HG02884 (cell line): Measurements from ENCODE around the gene HOXD4.

Experiments used
- ATAC-seq: cut with Tn5 transposase; IDR thresholded peaks from one replicate; pipeline ENCODE4 v1.9.1; 2021; ENCODE audit warnings: mild to moderate bottlenecking, moderate library complexity; ENCODE audit not compliant: unreplicated experiment

Gene HOXD4

GRCh38 chr2:176114120-176114929, 37.0 kb upstream of the HOXD4 start:
- no peak for ATAC-seq

DNA sequence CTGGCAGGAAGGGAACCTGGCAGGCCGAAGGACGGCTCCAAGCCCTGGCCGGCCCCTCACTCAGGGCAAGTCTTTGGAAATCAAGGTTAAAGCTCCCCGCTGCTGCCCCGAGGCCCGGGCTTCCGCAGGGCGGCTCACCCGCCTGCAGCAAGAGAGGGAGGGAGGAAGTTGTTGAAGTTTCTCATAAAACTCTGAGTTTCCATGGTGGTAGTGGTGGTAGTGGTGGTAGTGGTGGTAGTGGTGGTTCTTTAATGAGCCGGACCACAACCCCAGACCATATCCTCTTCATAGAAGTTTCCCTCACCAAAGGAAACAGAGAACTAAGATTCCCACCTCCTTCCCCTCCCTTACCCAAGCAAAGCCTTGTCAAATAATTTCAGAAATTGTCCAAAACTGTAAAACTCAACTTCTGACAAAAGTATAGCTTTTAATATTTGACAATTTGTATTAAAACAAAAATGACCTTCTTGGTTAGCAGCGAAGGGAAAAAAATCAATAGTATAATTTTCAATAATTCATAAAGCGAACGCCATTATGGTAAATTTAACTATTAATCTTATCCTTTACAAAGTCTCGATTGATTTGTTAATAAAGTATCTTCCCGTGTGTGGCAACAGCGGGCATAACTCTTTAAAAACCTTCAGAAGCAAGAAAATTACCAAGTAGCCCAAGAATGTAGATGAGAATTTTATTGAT, 36.3 kb upstream of the HOXD4 start:
- ATAC-seq = no peak

- no peak for ATAC-seq
Measured at GRCh38 chr2:176115883-176116813, 35.2 kb upstream of the HOXD4 start, which contains the start of gene HOXD10. TSS of gene HOXD10 (plus strand) at chr2:176116778. CDS start at chr2:176116834, 56 bp downstream.

- no peak for ATAC-seq
Measured at GRCh38 chr2:176117162-176117822, 34.1 kb upstream of the HOXD4 start.

DNA sequence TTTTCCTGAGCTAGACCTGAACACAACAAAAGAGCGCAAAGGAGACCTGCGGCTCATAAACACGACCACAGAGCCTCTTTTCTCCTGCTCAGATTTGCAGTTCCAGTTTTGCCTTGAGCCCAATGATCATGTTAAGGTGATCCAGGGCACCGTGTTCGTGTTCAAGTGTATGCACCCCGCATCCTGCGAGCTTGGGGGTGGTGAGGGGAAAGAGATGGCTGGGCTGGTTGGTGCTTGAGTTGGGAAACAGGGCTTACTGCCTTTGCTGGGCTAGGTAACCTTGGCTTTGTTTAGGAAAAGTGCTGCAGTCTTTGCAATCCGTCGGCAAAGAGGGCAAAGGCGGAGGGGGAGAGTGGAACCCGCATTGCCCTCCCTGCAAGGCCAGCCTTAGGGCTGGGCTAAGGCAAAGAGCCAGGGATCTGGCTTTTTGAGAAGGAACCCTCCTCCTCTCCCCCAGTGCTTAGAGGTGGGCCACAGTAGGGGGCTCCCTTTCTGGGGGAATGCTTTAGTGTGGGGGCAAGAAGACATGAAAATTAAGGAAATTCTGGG, 33.5 kb upstream of the HOXD4 start:
- ATAC-seq = no peak

- ATAC-seq = no peak
Measured at GRCh38 chr2:176118601-176119339, 32.6 kb upstream of the HOXD4 start.

DNA sequence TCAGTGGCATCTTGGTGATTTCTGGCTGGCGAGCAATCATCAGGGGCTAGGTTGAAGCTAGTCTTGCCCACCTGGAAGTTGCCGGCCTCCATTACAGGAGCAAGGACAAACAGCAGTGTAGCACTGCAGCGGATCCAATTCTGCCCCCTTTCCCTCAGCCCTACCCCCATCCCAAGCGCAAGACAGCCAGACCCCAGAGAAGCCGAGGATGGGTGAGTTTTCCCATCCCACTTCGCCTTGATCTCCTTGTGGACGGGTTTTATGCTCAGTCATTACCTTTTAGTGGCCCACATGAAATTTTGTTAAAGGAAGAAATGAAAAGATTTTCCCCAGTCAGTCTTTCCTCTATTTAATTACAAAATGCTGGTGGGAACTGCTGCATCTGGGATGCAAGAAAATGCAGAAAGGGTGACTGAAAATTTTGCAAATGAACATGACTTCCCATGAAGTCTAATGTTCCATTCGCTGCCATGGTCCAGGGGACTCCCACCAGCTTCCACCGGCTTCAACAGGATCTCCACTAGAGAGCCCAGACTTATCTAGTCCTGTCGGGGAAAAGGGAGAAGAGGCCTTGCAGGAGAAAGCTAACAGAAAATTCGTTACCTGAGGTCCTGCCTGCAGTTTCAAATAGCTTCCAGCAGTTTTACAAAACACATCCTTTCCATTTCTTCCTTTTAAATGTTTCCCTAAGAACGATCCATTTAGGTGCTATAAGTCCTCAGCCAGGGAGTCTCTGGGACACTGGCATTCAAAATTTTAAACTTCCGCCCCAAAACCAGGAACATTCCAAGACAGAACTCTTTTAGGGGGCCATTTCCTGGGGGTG, 30.8 kb upstream of the HOXD4 start:
- no peak for ATAC-seq

DNA sequence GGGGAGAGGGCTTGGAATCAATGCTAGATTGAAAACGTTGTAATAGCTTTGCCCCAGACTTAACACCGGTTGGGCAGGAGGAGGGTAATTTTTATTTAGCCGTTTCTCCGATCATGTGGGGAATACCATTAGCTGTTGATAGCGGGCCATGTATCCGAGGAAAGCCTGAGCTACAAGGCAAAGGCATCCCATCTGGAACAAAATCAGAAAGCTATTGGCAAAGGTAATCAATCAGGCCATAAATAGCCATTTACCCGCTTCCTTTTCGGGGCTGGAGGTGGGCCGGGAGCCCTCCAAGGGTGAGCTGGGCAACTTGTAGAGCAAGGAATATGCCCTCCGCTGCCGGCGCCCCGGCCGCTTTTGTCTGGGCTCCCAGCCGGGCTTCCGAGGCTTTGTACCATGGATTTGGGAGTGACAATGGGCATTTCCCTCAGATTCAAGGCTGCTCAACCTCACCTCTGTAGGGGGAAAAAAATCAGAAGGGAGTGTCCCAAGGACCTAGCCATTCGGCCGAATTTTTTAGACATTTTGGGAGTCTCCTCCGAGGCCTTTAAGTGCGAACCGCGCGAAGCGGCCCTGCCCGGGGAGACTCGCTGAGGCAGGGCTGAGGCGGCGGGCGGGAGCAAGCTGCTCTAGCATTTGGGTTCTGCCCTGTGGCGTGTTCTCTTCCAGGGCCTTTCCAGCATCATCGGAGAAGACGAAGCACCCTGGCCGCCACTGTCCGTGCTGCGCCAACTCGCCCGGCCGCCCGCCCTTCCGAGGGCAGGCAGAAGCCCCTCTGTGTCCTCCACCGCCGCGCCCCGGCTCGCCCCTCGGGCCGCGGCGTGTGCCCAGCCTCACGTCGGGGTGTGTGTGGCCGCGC, 29.9 kb upstream of the HOXD4 start:
- ATAC-seq = no peak

DNA sequence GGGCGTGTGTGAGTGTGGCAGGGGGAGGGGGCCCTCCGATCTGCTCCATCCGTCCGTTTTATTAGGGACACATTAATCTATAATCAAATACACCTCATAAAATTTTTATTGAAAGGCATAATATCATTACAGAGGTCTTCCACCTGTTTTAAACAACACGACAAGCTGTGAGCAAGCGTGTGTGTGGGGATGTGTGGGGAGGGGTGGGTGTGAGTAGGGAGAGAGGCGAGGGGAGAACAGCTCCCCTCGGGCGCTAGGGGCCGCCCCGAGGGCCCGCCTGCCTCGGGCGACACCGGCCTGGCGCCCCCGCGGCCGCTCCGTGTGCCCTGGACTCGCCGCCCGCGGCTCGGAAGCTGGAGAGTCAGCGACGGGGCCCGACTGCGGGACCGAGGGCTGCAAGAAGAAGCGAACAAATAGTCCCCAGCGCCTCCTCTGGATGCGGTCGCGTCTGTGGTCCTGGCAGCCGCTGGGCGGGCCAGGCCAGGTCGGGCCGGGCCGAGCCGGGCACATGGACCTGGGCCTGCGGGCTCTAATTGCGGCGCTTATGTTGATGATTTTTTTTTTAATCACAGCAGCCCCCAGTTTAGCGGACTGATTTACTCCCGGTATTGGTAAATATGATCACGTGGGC, 29.2 kb upstream of the HOXD4 start:
- ATAC-seq = no peak

DNA sequence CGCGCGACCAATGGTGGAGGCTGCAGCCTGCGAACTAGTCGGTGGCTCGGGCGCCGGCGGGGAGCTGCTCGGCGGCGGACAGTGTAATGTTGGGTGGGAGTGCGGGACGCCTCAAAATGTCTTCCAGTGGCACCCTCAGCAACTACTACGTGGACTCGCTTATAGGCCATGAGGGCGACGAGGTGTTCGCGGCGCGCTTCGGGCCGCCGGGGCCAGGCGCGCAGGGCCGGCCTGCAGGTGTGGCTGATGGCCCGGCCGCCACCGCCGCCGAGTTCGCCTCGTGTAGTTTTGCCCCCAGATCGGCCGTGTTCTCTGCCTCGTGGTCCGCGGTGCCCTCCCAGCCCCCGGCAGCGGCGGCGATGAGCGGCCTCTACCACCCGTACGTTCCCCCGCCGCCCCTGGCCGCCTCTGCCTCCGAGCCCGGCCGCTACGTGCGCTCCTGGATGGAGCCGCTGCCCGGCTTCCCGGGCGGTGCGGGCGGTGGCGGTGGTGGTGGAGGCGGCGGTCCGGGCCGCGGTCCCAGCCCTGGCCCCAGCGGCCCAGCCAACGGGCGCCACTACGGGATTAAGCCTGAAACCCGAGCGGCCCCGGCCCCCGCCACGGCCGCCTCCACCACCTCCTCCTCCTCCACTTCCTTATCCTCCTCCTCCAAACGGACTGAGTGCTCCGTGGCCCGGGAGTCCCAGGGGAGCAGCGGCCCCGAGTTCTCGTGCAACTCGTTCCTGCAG, 28.5 kb upstream of the HOXD4 start, which contains the start of gene HOXD9:
HOXD9 (plus strand) TSS at position 37 of the 728 bp plus-strand sequence; CDS start at position 87, 50 bp downstream.
- ATAC-seq = no peak

DNA sequence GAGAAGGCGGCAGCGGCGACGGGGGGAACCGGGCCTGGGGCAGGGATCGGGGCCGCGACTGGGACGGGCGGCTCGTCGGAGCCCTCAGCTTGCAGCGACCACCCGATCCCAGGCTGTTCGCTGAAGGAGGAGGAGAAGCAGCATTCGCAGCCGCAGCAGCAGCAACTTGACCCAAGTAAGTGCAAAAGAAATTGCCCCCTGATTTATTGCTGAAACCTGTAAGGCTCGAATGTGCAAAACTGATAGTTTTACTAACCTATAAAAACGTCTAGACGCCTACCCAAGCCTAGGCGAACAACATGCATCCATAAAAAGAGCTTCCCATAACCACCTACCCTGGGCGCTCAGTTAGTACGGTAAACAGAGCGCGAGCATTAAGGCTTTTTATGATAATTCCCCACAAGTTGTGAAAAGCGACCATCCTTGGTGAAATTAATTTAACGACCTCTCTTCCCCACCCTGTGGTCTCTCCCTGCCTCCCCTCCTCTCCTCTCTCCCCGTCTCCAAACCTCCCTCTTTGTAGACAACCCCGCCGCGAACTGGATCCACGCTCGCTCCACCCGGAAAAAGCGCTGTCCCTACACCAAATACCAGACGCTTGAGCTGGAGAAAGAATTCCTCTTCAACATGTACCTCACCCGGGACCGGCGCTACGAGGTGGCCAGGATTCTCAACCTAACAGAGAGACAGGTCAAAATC, 27.8 kb upstream of the HOXD4 start:
- ATAC-seq = no peak

DNA sequence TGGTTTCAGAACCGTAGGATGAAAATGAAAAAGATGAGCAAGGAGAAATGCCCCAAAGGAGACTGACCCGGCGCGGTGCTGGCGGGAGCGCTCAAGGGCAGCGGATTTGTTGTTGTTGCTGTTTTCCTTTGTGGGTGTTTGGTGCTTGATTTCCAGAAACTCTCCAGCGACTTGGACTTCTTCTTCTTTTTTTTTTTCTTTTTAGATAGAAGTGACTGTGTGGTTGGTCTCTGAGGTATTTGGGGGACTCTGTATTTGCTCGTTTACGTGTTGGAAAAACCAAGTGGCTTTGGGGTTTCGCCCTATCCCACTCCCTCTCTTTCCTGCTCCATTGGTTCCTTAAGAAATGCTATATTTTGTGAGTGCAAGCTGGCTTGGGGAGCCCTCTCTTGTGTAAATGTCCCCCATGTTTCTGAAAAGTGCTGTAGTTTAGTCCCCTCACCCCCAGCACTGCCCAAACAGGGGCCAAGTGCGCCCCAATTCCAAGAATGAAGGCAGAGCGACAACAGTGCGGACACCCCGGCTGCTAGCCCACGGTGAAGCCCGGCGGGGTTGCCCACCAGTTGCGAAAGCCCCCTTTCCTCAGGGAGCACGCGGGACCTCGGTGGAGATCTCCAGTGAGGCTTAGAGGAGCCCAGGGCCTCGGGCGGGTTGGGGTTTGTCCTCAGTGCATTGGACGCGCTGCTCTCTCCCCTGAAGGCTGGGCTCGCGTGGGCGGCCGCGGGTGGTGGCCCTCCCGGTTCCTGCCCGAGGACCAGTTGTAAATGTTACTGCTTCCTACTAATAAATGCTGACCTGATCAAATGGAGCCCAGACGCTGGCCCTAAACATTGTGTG, 27.0 kb upstream of the HOXD4 start:
- ATAC-seq = no peak

- no peak for ATAC-seq
Measured at GRCh38 chr2:176124947-176125771, 26.2 kb upstream of the HOXD4 start.

- ATAC-seq = no peak
Measured at GRCh38 chr2:176125772-176126054, 25.6 kb upstream of the HOXD4 start.
